Activated CD8-positive, alpha-beta T cell treated with anti-CD3 and anti-CD28 coated beads for 36 hours (primary cell): ENCODE results near the gene TRIM38. TPM values are rescaled to one million over a fixed set of nuclear protein-coding genes. Genes with fewer than 3 reads are reported as not detected.
A peak's percentile ranks its signal among the peaks of the same experiment; 100 is the strongest.

ENCODE experiments used
- ATAC-seq: fragments of 200-7000 bp; cut with Tn5 transposase; one replicate; pipeline ENCODE4 v1.10.0; 2021; ENCODE audit warnings: mild to moderate bottlenecking, moderate library complexity
- CTCF ChIA-PET: fragments of 350-600 bp; sonication (Branson Sonifier 250); formaldehyde crosslinking; loops from one replicate; lab custom pipeline; 2021; ENCODE audit warnings: antibody characterized with exemption; lab: Charles Lee
- POLR2A ChIA-PET: fragments of 350-600 bp; sonication (Branson Sonifier 250); formaldehyde crosslinking; loops from one replicate; lab custom pipeline; 2021; ENCODE audit warnings: antibody characterized with exemption; lab: Charles Lee
- DNase-seq: peaks from one replicate; pipeline ENCODE4 v3.0.0-alpha.2; 2020
- H3K27ac Mint-ChIP-seq: one replicate; pipeline ENCODE4 v1.8.0; 2021; ENCODE audit warnings: mild to moderate bottlenecking, mixed read lengths
- H3K27me3 Mint-ChIP-seq: one replicate; pipeline ENCODE4 v1.8.0; 2021; ENCODE audit warnings: mixed read lengths
- H3K36me3 Mint-ChIP-seq: one replicate; pipeline ENCODE4 v1.8.0; 2021; ENCODE audit warnings: low read depth, mixed read lengths
- H3K4me1 Mint-ChIP-seq: one replicate; pipeline ENCODE4 v1.8.0; 2021; ENCODE audit warnings: low read depth, mixed read lengths
- H3K4me3 Mint-ChIP-seq: one replicate; pipeline ENCODE4 v1.8.0; 2021; ENCODE audit warnings: mild to moderate bottlenecking, moderate library complexity, mixed read lengths
- H3K9me3 Mint-ChIP-seq: one replicate; pipeline ENCODE4 v1.8.0; 2021; ENCODE audit warnings: mixed read lengths
- intact Hi-C: fragments of 100-400 bp; cut with micrococcal nuclease; formaldehyde crosslinking; loops from one replicate; pipeline ENCODE4 v1.10.0; 2022
- total RNA-seq, 2 experiments: library from RNA; stranded (reverse); gene quantifications; one replicate each; pipeline ENCODE4 v1.2.3, GENCODE V29; 2021
- TF ChIP-seq, protein P1 (sequence below): fragments of 200-600 bp; IDR thresholded peaks from one replicate; pipeline ENCODE4 v1.8.0; 2022; ENCODE audit warnings: antibody characterized with exemption, mild to moderate bottlenecking

TRIM38 gene, protein sequence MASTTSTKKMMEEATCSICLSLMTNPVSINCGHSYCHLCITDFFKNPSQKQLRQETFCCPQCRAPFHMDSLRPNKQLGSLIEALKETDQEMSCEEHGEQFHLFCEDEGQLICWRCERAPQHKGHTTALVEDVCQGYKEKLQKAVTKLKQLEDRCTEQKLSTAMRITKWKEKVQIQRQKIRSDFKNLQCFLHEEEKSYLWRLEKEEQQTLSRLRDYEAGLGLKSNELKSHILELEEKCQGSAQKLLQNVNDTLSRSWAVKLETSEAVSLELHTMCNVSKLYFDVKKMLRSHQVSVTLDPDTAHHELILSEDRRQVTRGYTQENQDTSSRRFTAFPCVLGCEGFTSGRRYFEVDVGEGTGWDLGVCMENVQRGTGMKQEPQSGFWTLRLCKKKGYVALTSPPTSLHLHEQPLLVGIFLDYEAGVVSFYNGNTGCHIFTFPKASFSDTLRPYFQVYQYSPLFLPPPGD
- 1 to 10 TPM; 8.0 to 8.3 TPM for total RNA-seq

DNA sequence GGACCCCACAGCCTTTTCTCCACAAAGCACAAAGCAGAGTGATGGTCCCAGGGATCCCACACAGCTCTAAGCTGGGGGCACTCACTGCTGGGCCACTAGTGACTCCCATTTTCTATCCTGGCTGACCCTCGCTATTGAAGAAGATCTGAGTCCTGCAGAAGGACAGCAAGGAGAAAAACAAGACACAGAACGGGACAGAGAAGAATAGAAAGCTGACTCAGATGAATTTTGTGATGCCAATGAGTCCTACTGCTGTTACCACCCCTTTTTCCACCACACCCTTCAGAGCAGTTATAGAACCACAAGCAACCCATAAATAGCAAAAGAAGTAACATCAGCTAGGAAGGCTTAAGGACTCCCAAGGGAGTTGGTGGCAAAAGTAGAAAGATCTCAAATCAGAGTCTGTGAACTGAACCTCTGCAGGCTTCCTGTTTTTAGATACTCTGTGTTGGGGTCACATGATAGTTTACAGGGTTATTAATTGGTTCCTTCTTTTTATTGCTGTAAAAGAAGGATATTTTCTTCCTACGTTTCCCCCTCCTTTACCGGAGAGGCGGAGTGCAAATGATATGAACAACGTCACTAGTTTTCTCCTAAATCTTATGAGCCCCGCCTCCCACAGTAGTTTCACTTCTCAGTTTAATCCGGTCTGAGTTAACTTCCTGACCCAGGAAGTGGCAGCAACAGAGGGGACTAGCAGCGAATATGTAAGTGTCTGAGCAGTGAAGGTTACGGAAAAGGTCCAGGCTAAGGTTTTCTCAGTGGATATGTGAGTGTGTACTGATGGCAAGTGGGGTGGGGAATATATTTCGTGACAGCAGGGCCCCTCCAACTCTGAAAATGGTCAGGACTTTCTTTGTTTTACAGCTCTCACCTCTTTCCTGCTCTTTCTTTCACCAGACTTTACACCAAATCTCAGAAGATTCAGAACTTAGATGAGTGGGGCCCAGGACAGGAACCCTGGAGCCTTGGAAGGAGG lies at the start of gene TRIM38:
TRIM38 (plus strand) TSS at position 654 of the 979 bp plus-strand sequence. CDS start 3,721 bp downstream, outside the sequence.
- intact Hi-C loops = loop anchor here (1.0 kb wide), 1 partner anchor 17 kb away; no protein-coding TSS in a partner anchor
- ChIA-PET POLR2A (interaction anchor here (0.7 to 3.3 kb wide), 11 partner anchors 8 to 163 kb away, joined by 3 to 12 read pairs (median 5); a partner anchor contains a TSS), CTCF (interaction anchor here (0.8 to 2.6 kb wide), 5 partner anchors 18 to 81 kb away, joined by 3 to 18 read pairs (median 3); a partner anchor contains a TSS)
- peak; percentile 88 for DNase-seq
- Mint-ChIP-seq H3K27me3 (no peaks in the 10 kb centered on the region), H3K4me1 (peaks cover 73% of the 10 kb centered on the region), H3K27ac (peak within 1 kb of the TSS; percentile 94), H3K9me3 (peaks cover 20% of the 10 kb centered on the region), H3K36me3 (peaks cover 45% of the 10 kb centered on the region), H3K4me3 (peak within 1 kb of the TSS; percentile 83)
- TF ChIP-seq, protein P1, sequence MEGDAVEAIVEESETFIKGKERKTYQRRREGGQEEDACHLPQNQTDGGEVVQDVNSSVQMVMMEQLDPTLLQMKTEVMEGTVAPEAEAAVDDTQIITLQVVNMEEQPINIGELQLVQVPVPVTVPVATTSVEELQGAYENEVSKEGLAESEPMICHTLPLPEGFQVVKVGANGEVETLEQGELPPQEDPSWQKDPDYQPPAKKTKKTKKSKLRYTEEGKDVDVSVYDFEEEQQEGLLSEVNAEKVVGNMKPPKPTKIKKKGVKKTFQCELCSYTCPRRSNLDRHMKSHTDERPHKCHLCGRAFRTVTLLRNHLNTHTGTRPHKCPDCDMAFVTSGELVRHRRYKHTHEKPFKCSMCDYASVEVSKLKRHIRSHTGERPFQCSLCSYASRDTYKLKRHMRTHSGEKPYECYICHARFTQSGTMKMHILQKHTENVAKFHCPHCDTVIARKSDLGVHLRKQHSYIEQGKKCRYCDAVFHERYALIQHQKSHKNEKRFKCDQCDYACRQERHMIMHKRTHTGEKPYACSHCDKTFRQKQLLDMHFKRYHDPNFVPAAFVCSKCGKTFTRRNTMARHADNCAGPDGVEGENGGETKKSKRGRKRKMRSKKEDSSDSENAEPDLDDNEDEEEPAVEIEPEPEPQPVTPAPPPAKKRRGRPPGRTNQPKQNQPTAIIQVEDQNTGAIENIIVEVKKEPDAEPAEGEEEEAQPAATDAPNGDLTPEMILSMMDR = no peak
- peak; percentile 87 for ATAC-seq

DNA sequence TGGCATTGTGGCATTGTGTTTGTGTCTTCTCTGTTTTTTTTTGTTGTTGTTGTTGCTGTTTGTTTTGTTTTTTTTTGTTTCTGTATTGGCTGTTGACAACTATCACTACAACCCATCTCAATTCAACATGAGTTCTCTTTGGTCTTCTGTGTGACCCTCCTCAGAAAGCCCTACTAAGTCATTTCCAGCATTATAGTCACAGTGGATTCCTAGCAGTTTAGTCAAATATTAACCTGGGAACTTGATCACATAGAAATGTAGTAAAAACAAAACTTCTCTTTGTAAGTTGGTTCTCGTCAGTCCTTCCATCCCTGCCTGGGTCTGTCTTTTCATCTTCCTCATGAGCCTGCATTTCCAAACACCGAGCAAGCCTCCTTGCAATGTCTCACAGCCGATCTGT lies 48.9 kb upstream of the TRIM38 start:
- TF ChIP-seq, protein P1 = no peak
- Mint-ChIP-seq H3K27me3 (peaks cover 2% of the 10 kb centered on the region), H3K4me1 (peaks cover 14% of the 10 kb centered on the region), H3K9me3 (no peaks in the 10 kb centered on the region), H3K4me3 (no peak overlapping the region), H3K27ac (no peak overlapping the region), H3K36me3 (no peaks in the 10 kb centered on the region)
- POLR2A ChIA-PET = no interaction called here
- DNase-seq (no peak), ATAC-seq (no peak)
- intact Hi-C loops = no loop called here
- CTCF ChIA-PET = no interaction called here

DNA sequence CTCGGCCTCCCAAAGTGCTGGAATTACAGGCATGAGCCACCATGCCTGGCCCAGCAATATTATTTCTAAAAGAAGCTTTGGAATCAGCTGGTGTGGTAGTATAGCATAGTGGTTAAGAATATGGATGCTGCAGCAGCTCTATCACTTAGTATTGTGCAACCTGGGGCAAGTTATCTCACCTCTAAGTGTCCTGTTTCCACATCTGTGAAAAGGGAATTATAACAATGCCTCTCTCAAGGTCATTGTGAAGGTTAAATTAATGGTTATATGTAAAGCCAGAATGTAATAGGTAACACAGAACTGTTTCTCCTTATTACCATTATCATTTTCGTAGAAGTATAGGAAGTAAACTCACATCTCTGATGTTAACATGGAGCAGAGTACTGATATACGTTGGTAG lies 46.3 kb upstream of the TRIM38 start:
- Mint-ChIP-seq H3K27ac (no peak overlapping the region), H3K4me3 (no peak overlapping the region), H3K9me3 (no peaks in the 10 kb centered on the region), H3K27me3 (peaks cover 2% of the 10 kb centered on the region), H3K36me3 (no peaks in the 10 kb centered on the region), H3K4me1 (peaks cover 12% of the 10 kb centered on the region)
- ChIA-PET POLR2A (interaction anchor here (0.6 to 1.8 kb wide), 2 partner anchors 105 to 190 kb away, joined by 3 to 4 read pairs; a partner anchor contains a TSS), CTCF (interaction anchor here (1.0 kb wide), 1 partner anchor 11 kb away, joined by 3 read pairs; no protein-coding TSS in a partner anchor)
- TF ChIP-seq, protein P1 = no peak
- ATAC-seq (no peak), DNase-seq (no peak)
- intact Hi-C loops = no loop called here

- ChIA-PET CTCF (interaction anchor here (1.0 kb wide), 1 partner anchor 10 kb away, joined by 3 read pairs; no protein-coding TSS in a partner anchor), POLR2A (interaction anchor here (1.8 kb wide), 1 partner anchor 104 kb away, joined by 4 read pairs; a partner anchor contains a TSS)
- Mint-ChIP-seq H3K4me3 (no peak overlapping the region), H3K4me1 (peaks cover 9% of the 10 kb centered on the region), H3K27me3 (peaks cover 2% of the 10 kb centered on the region), H3K36me3 (no peaks in the 10 kb centered on the region), H3K9me3 (no peaks in the 10 kb centered on the region), H3K27ac (no peak overlapping the region)
- no peak for DNase-seq
- intact Hi-C loops = no loop called here
- TF ChIP-seq, protein P1 = no peak
- no peak for ATAC-seq
Observed at GRCh38 chr6:25916789-25917490, 45.7 kb upstream of the TRIM38 start.
